ENCODE measurements around the gene MOCS3.
A peak's percentile ranks its signal among the peaks of the same experiment; 100 is the strongest.

The MOCS3 gene, protein sequence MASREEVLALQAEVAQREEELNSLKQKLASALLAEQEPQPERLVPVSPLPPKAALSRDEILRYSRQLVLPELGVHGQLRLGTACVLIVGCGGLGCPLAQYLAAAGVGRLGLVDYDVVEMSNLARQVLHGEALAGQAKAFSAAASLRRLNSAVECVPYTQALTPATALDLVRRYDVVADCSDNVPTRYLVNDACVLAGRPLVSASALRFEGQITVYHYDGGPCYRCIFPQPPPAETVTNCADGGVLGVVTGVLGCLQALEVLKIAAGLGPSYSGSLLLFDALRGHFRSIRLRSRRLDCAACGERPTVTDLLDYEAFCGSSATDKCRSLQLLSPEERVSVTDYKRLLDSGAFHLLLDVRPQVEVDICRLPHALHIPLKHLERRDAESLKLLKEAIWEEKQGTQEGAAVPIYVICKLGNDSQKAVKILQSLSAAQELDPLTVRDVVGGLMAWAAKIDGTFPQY

DNA sequence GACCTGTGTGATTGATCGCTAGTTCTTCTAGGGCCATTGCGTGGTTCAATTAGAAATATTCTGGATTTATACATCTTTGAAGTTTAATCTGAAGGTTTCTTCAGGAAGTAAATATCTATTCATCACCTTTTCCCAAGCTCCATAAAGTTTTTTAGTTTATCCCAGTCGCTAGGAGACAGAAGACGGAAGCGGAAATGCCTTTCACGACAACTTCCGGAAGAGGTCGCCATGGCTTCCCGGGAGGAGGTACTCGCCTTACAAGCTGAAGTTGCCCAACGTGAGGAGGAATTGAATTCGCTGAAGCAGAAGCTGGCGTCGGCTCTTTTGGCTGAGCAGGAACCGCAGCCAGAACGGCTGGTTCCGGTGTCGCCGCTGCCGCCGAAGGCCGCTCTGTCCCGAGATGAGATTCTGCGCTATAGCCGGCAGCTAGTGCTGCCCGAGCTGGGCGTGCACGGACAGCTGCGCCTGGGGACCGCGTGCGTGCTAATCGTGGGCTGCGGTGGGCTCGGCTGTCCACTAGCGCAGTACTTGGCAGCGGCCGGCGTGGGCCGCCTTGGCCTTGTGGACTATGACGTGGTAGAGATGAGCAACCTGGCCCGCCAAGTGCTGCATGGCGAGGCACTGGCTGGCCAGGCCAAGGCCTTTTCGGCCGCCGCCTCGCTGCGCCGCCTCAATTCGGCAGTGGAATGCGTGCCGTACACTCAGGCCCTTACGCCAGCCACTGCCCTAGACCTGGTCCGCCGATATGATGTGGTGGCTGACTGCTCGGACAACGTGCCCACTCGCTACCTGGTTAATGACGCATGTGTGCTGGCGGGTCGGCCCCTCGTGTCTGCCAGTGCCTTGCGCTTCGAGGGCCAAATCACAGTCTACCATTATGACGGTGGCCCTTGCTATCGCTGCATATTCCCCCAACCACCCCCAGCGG, at the start of gene MOCS3:
Gene MOCS3 (plus strand): TSS at position 204 of the 928 bp plus-strand sequence. CDS start 25 bp downstream, at position 229.
- DNase-seq (ENCODE audit: low read depth in 1 of 2, low spot score in 1 of 2) = peak; percentile 42 to 57

DNA sequence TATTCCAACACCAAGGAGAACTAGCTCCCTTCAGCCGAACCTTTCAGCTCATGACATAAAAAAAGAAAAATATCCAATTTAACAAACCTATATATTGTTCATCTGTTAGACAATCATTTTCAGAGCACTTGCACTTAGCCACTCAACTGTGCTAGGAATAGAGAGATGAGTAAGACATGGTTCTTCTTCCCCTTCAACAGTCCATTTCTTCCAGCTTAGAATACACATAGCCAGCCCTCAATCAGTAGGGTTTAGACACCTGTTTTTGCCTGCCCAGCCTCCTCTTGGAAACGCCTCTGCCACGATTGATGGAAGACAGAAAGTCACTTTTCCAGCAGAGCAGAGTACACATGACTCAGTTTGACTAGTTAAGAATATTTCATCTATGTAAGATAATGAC, 49.2 kb upstream of the MOCS3 start:
- DNase-seq (ENCODE audit: low read depth in 1 of 2, low spot score in 1 of 2) = no peak

DNA sequence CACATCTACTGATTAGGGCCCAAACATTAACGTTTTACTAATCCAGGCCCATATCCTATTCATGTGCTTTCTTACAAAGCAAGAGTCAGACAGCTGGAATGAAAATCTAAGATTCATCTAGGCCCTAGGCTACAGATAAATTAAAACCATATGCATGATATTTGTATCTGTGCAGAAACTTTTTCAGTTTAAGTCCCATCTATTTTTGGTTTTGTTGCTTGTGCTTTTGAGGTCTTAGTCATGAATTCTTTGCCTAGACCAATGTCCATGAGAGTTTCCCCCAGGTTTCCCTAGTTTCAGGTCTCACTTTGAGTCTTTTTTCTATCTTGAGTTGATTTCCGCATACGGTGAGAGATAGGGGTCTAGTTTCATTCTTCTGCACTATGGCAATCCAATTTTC, 47.6 kb upstream of the MOCS3 start:
- DNase-seq (ENCODE audit: low read depth in 1 of 2, low spot score in 1 of 2) = no peak

DNA sequence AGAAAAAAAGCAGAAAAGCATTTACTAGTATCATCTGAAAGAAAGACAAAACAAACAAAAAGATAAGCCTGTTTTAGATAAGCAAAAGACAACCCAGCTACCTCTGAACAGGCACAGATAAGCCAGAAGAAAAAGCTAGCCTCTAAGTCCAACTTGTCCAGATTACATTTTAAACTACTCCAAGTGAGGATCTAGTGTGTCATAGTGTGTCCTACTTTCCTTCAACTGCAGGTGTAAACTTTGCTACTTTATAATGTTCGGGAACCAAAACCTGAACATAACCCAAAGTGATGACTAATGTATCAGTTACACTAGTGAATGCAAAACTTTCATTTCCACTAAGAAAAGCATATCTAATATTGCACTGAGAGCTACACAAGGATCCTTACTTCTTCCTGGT, 46.9 kb upstream of the MOCS3 start:
- DNase-seq (ENCODE audit: low read depth in 1 of 2, low spot score in 1 of 2) = no peak

DNA sequence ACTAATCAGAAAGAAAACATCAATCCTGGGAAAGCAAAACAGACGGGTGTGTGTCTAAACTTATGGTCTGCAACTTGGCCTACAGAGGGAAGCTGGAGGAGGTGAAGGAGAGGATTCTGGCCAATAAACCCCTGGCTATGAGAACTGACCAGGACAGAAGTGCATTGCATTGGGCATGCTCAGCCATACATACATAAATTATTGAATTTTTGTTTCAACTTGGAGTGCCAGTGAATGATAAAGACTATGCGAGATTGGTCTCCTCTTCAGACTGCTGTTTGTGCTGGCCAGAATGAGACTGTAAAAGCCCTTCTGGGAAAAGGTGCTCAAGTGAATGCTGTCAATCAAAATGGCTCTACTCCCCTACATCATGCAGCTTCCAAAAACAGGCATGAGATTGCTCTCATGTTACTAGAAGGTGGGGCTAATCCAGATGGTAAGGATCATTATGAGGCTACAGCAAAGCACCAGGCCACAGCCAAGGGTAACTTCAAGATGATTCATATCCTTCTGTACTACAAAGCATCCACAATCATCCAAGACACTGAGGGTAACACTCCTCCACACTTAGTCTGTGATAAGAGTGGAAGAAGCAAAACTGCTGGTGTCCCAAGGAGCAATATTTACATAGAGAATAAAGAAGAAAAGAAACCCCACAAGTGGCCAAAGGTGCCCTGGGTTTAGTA, 44.8 kb upstream of the MOCS3 start:
- no peak for DNase-seq (ENCODE audit: low read depth in 1 of 2, low spot score in 1 of 2)

DNA sequence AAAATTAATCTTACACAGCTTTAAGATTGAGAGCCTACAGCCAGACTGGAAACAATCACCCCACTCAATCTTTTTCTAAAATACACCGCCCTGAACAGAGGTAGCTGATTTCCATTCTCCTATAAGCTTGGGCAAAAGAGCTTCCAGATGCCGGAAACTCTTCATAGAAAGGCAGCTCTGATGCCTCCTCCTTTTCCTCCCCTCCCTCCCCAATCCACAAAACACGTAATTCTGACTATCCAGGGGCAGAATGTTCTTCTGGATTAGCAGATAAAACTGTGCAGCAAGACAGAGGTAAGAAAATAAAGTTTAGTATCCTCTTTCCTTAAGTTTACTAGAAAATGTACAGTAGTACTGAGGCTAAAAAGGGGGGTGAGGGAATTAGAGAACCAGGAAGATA, 43.2 kb upstream of the MOCS3 start:
- DNase-seq (ENCODE audit: low read depth in 1 of 2, low spot score in 1 of 2) = no peak

DNA sequence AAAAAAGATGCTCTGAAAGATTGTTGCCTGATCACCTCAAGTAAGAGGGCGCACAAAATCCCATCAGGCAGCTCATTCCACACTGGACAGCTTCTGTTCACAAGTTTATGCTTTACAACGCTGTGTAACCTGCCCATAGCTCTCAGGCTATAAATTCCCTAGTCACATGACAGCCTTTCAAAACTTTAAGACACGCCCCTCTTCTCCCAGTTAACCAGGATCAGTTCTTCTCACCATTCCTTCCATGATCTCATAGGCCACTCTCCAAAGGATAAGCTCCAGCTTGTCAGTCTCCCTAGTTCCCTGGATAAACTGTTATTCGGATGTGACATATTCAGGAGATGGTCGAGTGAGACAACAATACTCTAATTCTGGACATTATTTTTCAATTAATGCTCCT, 42.4 kb upstream of the MOCS3 start:
- DNase-seq (ENCODE audit: low read depth in 1 of 2, low spot score in 1 of 2) = no peak

DNA sequence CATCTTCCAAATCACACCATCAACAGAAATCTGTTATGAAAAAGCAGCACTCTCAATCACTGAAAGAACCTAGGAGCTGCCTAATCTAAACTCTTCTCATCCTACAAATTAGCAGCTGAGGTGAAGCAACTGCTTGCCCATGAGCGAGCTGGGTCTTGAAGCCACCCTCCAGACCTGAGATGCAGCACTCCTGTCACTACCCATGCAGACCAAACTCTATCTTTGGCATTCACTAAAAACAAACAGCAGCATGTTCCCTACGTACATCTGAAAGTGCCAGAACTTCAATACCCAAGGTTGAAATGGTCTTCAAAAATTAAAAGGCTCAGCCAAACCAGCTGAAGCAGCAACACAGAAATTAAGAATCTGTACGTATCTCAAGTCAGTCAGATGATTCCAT, 41.7 kb upstream of the MOCS3 start:
- no peak for DNase-seq (ENCODE audit: low read depth in 1 of 2, low spot score in 1 of 2)

DNA sequence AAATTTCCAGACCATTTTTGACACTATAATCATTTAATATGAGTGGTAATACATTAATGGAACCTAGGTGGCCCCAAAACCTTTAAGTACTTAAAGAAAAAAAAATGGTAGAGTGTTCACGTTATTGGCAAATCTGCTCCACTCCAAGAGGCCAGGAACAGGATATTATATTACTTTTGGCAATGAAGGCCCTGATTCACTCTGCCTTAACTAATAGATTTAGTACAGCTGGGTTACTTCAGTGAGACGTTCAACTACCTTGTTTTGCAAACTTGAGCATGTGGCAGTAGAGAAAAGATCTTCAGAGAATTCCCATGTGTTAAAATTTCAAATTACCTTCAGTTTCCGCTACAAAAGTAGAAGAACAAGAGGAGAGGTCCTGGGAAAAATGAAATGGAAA, 40.2 kb upstream of the MOCS3 start:
- DNase-seq (ENCODE audit: low read depth in 1 of 2, low spot score in 1 of 2) = no peak

DNA sequence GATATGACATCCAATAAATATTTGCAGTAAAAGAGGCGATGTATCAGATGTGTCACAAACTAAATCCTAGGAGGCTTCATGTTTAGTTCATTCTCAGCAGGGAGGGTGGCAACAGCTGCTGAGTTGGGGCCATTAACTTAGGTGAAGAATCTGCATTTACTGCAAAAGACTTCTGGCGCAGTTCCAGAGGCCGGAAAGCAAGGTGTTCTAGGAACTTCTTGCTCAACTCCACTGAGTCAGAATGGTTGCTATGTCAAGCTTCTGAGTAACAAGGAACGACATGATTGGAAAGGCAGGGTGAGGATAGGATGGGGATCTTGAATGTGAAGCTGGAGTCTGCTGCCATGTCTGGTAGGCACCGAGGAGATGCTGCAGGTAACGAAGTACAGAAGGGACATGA, 39.1 kb upstream of the MOCS3 start:
- DNase-seq (ENCODE audit: low read depth in 1 of 2, low spot score in 1 of 2) = no peak

DNA sequence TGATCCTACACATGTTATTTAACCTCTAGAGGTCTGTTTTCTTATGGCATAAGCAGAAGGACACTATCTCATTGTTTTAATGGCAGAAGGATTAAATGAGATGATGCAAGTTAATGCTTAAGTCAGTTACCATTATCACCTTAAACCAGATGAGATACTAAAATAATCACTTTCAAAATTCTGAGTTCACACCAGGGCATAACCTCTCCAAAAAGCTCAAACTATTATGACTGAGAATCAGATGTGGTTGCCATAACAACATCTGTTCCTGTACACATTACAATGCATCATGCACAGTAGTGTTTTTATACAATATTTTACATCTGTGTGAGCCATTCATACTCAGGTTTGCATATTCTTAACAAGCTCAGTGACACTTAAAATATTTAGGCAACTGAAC, 37.6 kb upstream of the MOCS3 start:
- DNase-seq (ENCODE audit: low read depth in 1 of 2, low spot score in 1 of 2) = no peak

DNA sequence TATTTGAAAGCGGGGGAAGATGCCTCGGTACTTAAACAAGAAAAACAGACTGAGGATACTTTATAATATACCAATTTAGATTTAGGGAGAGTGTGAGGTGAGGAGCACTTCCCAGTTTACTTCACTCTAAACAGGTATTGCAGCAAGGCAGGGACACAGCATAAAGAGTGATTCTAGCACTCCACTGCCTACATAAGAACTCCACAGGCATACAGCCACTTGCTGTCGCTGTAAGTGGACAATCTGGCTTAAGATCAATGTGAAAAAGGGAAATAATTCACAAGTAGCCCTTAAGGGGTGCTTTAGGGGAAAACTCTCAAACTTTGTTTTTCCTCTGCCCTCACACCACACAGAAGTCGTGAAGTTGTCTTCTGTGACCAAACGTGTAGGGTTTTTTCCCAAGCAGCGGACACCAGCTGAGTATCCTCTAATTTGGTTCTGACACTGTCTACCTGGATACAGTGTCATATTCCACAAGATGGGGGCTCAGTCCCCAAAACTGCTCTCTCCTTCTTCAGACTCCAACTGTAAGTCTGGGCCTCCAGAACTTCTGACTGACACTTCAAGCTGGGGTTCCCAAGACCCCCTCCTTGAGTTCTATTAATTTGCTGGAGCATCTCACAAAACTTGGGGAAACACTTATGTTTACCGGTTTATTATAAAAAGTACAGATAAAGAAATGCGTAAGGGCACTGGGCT, 36.7 kb upstream of the MOCS3 start:
- DNase-seq (ENCODE audit: low read depth in 1 of 2, low spot score in 1 of 2) = no peak

DNA sequence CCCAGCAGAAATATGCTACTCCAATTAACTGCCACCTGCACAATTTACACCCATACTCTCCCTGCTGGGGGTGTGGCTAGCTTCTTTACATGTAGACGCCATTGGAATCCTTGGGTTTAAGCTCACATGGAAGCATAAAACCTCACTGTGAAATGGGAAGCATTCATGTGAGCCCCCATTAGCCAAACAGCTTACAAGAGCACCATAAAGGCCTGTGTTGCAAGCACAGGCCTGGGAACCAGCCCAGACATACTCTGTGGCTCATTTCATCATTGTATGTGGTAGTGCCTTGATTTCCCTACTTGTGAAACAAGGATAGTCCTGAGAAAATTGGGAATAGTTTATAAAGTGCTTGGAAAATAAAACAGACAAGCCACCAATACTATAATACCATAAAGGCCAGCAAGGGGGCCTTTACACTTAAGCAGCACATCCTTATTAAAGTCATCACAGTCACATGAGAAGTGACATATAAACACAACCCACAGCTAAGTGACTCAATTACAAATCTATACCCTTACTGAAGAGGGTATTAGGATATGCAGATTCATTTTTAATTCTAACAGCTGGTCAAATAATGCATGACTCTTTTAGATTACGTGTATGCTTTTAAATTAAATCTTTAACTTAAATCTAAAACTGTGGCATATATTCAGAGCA, 34.2 kb upstream of the MOCS3 start:
- no peak for DNase-seq (ENCODE audit: low read depth in 1 of 2, low spot score in 1 of 2)

DNA sequence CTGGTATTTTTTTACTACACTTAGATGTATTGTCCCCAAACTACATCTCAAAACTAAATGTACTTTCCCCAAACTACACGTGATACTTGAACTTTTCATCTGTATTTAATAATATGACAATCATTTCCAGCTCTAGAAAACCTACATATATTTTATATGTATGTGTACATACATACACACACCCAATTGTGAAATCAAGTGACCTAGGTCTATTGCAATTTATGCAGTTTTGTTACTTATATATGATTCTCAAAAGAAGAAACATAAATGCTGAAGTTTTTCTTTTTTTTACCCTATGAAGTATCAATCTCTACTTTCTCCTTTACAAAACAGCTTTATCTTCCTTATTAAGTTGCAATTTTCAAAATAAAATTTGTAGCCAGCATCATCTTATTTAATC, 32.1 kb upstream of the MOCS3 start:
- no peak for DNase-seq (ENCODE audit: low read depth in 1 of 2, low spot score in 1 of 2)

DNA sequence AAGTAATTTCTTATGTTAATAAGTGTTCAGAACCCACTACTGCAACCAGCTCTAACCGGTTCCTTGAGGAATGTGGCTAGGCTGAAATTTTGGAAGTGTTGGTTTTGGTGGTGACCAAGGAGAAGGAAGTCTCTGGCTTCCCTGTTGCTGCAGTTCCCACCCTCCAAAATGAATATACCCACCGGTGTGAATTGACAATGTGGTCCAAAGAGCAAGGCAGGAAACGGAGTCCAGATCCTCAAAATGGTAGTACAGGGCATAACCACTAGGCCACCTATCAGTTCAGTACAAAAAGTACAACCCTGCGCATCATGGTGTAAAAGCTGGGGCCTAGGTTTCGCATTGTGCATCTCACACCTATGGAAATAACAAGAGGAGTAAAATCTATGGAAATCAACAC, 30.1 kb upstream of the MOCS3 start:
- DNase-seq (ENCODE audit: low read depth in 1 of 2, low spot score in 1 of 2) = no peak

DNA sequence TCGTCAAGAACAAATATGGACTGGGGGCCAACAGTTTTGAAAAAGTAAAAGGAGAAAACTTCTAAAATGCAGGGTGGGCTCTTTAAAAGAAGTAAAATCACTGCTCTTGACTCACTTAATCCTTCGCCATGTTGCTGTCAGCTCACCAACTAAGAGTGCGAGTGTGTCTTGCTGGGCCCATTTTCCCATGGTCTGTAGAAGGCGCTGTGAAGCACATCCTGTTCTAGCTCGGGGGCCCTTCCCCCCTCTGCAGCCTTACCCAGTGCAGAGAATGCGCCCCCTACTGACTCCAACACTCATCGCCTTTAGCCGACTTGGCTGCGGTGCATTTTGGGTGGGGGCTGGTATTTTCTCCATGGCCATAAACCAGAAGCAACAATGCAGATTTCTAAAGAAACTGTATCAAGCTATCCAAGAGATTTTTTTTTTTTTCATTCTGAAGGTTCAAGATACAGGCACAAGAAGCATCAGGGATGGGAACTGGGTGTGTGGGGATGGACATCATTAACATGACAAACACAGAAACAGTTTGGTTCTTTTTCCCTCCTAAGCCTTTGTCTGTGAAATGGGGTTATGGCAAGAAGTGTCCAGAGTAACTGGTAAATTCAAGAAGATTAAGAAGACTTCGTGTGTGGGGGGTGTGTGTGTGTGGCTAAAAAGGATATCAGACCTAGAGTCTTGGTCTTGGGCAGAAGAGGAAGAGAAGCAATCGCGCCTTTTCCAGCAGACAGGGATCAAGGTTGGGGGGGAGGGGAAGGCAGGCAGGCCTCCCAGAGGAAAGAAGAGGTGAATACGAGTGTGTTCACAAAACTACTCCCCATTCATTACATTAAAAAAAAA, 29.1 kb upstream of the MOCS3 start:
- DNase-seq (ENCODE audit: low read depth in 1 of 2, low spot score in 1 of 2) = peak; percentile 69 to 83

DNA sequence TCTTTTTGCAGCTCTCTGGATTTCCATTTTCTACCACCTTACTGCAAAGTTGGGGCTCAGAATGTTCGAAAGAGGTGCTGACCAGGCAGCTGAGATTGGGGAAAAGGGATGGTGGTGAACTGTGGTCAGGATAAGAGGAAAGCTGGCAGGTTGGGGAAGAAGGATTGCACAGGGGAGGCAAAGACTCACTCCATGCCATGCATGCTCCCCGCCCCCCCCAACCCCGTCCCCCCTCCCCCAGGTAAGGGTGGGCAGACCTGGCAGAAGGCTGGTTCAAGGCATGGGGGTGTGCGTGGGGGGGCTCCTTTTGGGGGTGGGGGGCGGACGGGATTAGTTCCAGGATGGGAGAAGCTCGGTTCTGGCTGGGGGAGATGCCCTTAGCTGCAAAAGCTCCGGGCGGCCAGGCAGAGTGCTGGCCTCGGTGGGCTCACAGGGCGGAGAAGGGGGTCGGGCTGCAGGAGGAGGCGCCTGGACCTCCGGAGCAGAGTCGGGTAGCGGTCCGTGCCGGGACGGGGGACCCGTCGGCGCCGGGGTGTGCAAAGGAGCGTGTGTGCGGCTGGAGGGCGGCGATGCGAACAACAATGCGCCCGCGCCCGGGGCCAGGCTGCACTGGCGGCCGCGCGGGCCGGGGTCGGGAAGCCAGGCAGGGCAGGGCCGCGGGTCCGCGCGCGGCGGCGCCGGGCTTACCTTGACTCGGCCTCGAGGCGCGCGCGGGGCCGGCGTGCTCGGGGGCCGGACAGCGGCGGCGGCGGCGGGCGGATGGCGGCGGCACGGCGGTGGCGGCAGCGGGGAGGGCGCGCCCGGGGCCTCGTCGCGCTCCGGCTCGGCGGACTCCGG, 28.3 kb upstream of the MOCS3 start:
- DNase-seq (ENCODE audit: low read depth in 1 of 2, low spot score in 1 of 2) = peak in 1 of 2 donors; percentile 6

DNA sequence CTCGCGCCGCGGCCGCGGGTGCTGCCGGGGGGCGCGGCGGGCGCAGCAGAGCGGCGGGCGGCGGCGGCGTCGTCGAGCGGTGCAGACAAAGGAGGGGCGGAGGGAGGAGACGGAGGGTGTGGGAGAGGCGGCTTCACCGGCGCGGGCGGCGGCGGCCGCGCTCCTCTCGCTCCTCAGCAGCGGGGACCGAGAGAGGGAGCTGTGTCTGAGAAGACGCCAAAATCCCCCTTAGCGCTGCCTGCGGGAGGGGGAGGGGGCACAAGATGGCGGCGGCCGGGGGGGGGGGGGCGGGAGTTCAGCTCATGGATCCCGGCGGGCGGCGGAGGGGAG, 27.7 kb upstream of the MOCS3 start:
- no peak for DNase-seq (ENCODE audit: low read depth in 1 of 2, low spot score in 1 of 2)
